NB4 (cell line): ENCODE results near the gene MMP24OS.

Experiments used
- CTCF ChIP-seq: IDR thresholded peaks from one replicate; pipeline ENCODE4 v1.5.1; 2012; ENCODE audit warnings: low read depth, low read length
- MYC ChIP-seq: IDR thresholded peaks from 2 replicates; pipeline ENCODE4 v1.6.1; 2011; ENCODE audit warnings: low read depth, low read length
- POLR2A ChIP-seq: IDR thresholded peaks from 2 replicates; pipeline ENCODE4 v1.6.1; 2011; ENCODE audit warnings: mild to moderate bottlenecking; ENCODE audit not compliant: insufficient read length; ENCODE audit errors: extremely low read depth

DNA sequence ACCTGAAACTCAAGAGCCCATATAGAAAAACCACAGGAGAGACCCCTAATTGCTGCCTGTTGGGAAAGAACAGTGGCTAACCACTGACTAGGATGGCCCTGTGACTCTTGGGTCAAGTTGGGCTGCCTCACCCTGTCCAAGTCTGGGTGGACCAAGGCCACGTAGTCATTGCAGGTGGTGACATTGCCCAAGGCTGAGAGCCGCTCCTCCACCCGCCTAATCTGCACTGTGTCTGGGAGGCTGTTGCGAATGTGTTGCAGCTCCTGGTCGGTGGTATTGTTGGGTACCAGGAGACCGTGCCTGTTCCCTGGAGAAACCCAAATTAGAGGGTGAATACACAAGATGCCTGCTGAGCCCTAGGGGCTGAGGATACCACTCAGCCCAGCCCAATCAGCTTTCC, 2.6 kb upstream of the MMP24OS start:
- TF ChIP-seq CTCF (no peak), POLR2A (no peak), MYC (no peak)
